Upper lobe of left lung (tissue), 4 donors: ENCODE results near the gene ZNF648.

Experiments
- EP300 ChIP-seq, 4 donors: sonication (generic); formaldehyde crosslinking; IDR thresholded peaks; one replicate each; pipeline ENCODE4 v1.5.1; 2017; ENCODE audit warnings: antibody characterized with exemption in 4 of 4, control low read depth in 2 of 4
- POLR2A ChIP-seq, 4 donors: fragments of 450-650 bp; IDR thresholded peaks; one replicate each; pipeline ENCODE4 v1.5.1; 2016 to 2017; ENCODE audit warnings: antibody characterized with exemption in 4 of 4, mild to moderate bottlenecking in 2 of 4
- TF ChIP-seq, protein P1 (sequence below), 6 experiments: fragments of 450-650 bp in 4 of 6; fragments of 200-600 bp in 2 of 6; sonication (generic) in 2 of 6; IDR thresholded peaks; one replicate each; pipeline ENCODE4 v1.5.1; 2016 to 2019; ENCODE audit warnings: antibody characterized with exemption in 6 of 6

GRCh38 chr1:182064611-182065010, 3.1 kb upstream of the ZNF648 start:
- TF ChIP-seq, protein P1, sequence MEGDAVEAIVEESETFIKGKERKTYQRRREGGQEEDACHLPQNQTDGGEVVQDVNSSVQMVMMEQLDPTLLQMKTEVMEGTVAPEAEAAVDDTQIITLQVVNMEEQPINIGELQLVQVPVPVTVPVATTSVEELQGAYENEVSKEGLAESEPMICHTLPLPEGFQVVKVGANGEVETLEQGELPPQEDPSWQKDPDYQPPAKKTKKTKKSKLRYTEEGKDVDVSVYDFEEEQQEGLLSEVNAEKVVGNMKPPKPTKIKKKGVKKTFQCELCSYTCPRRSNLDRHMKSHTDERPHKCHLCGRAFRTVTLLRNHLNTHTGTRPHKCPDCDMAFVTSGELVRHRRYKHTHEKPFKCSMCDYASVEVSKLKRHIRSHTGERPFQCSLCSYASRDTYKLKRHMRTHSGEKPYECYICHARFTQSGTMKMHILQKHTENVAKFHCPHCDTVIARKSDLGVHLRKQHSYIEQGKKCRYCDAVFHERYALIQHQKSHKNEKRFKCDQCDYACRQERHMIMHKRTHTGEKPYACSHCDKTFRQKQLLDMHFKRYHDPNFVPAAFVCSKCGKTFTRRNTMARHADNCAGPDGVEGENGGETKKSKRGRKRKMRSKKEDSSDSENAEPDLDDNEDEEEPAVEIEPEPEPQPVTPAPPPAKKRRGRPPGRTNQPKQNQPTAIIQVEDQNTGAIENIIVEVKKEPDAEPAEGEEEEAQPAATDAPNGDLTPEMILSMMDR (IDR thresholded peaks at IDR 0.05) = no peak
- TF ChIP-seq EP300 (IDR thresholded peaks at IDR 0.05) (no peak), POLR2A (IDR thresholded peaks at IDR 0.05) (no peak)
